Measurements from ENCODE around the gene HDHD3.

GRCh38 chr9:113369855-113370140 lies 7.0 kb downstream of the HDHD3 start:
- TF ChIP-seq POLR2A (IDR thresholded peaks at IDR 0.05; ENCODE audit: low read depth, low read length) (no peak), POLR2AphosphoS5 (IDR thresholded peaks at IDR 0.05; ENCODE audit: low read depth, low read length) (no peak), TAF1 (IDR thresholded peaks at IDR 0.05; ENCODE audit: low read depth, low read length) (no peak)

Data from GM12891 (cell line).